Measurements from ENCODE around the gene SLC26A9.
"Not testable (repeated sequence)": the region's sequence is repeated elsewhere in the genome, so short reads cannot be mapped to it uniquely, and the experiment has no call there.

SLC26A9 gene

GRCh38 chr1:205923651-205924459, 19.4 kb downstream of the SLC26A9 start:
- DNase-seq: no peak

DNA sequence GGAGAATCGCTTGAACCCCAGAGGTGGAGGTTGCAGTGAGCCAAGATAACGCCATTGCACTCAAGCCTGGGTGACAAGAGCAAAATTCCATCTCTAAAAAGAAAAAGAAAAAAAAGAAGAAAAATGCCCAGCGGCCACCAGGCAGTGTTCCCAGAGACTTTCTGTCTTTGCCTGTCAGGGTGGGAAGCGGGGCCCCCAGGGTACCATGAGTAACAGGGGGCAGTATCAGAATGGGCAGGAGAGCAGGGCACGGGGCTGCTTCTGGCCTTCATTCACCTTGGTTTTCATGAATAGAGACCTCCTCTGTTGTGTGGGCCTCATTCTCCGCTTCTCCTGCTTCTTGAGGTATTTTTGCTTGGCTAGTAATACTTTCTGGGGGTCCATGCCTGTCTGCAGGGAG, 20.4 kb downstream of the SLC26A9 start:
- DNase-seq: no peak

DNA sequence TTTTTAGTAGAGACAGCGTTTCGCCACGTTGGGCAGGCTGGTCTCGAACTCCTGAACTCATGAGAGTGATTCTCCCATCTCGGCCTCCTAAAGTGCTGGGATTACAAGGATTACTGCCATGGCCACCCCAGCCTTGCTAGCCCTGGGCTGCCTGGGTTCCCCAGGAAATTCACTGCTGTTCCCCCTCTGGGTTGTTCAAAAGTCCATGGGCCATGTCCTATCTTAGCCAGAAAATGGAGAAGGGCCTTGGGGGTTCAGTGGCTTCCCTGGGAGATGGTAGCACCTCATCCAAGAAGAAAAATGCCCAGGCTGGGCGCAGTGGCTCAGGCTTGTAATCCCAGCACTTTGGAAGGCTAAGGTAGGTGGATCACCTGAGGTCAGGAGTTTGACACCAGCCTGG, 20.9 kb downstream of the SLC26A9 start:
- DNase-seq: no peak

GRCh38 chr1:205921570-205921909, 21.7 kb downstream of the SLC26A9 start:
- DNase-seq: no peak

DNA sequence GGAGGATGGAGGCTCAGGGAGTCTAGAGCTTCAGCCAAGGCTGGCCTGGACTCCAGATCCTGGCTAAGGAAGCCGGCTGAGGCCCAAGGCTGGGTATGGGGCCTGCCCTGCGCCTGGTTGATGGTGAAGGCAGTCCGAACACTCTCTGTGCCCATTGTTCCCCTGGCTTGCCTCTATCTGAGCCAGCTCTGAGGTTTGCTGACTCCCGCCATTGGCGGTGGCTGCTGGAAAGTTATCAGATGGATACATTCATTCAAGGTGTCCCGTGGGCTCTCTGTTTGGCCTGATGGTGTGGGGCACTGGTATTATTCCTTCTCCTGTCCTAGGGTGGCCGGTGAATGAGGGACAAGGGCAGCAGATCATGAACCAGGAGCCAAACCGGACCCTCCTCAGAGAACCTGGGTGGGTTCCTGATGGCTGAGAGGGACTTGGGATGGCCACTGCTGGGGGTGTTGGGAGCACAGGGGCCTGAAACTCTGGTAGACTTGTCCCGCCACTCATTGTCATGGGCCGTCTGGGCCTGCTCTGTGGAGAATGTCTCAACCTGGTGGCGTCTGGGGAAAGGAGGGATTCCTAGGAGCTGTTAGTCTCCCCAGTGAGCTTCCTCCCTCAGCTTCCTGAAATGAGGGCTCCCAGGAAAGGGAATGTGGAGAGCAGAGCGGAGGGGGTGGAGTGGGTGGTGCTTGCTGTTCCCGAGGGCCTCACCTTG, 22.2 kb downstream of the SLC26A9 start:
- no peak for DNase-seq

GRCh38 chr1:205920159-205920558, 23.1 kb downstream of the SLC26A9 start:
- no peak for DNase-seq

- DNase-seq: peak; percentile 82
These were observed 24.1 kb downstream of the SLC26A9 start for GRCh38 chr1:205918955-205919746.

GRCh38 chr1:205917466-205918238, 25.6 kb downstream of the SLC26A9 start:
- no peak for DNase-seq

GRCh38 chr1:205916541-205916940, 26.7 kb downstream of the SLC26A9 start:
- no peak for DNase-seq

GRCh38 chr1:205915354-205915990, 27.8 kb downstream of the SLC26A9 start:
- no peak for DNase-seq

DNA sequence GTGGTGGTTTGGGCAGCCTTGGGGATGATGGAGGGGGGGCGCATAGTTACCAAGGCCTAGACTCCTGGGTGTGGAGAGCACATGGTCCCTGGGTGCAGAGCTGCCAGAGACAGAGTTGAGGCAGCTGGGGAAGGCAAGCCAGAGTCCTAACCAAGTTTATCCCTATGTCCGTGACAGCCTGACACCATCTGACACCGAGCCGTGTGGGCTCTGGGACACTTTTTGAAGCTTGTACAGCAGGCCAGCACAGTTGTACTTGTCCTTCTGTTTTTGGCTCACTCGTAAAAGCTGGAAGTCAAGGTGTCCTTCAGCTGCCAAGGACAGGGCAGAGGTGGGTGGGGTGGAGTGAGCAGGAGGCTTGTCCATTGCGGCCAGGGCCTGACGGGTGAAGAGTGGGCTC, 28.5 kb downstream of the SLC26A9 start:
- DNase-seq: no peak

DNA sequence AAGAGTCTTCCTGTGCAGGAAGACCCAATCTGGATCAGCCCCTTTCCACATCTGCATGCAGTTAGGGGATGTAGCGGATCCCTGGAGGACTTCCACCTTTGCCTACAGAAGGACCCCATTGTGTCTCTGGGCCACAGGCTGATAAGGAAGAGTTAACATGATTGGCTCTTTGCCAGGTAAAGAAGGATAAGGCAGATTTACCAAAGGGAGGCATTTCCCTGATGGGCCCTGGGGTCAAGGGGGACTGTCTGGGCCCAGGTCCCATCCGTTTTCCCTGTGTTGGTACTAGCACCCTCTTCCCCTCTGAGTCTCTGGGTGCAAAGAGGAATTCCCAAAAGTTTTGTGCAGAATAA, 29.1 kb downstream of the SLC26A9 start:
- no peak for DNase-seq

- no peak for DNase-seq
These were observed 29.7 kb downstream of the SLC26A9 start for GRCh38 chr1:205913451-205914154.

GRCh38 chr1:205907794-205908193, 35.5 kb downstream of the SLC26A9 start:
- peak; percentile 16 for DNase-seq

GRCh38 chr1:205905095-205905494, 38.2 kb downstream of the SLC26A9 start:
- not testable (repeated sequence) for DNase-seq

GRCh38 chr1:205896351-205896750, 46.9 kb downstream of the SLC26A9 start:
- DNase-seq: no peak

GRCh38 chr1:205894119-205894518, 49.1 kb downstream of the SLC26A9 start:
- not testable (repeated sequence) for DNase-seq

DNA sequence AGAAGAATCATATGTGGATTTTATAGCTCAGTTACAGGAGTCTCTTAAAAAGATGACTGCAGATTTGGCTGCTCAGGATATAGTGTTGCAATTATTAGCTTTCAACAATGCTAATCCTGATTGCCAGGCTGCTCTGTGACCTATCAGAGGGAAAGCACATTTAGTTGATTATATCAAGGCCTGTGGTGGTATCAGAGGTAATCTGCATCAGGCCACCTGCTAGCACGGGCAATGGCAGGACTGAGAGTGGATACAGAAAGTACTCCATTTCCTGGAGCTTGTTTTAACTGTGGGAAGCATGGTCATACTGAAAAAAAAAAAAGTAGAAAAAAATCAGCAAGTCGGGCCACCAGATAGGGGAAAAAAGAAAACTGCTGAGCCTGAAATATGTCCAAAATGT, 51.1 kb downstream of the SLC26A9 start:
- not testable (repeated sequence) for DNase-seq

DNA sequence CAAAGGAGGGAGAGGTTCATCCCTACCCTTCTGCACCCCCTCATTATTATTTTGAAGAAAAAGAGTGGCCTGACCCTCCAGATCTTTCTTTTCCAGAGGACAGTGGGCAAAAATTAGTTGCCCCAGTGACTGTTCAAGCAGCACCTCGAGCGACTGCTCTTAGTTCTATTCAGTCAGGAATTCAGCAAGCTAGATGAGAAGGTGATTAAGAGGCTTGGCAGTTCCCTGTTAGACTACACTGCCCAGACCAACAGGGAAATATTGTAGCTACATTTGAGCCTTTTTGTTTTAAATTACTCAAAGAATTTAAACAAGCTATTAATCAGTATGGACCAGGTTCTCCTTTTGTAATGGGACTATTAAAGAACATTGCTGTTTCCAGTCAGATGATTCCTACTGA, 51.8 kb downstream of the SLC26A9 start:
- DNase-seq: not testable (repeated sequence)

DNA sequence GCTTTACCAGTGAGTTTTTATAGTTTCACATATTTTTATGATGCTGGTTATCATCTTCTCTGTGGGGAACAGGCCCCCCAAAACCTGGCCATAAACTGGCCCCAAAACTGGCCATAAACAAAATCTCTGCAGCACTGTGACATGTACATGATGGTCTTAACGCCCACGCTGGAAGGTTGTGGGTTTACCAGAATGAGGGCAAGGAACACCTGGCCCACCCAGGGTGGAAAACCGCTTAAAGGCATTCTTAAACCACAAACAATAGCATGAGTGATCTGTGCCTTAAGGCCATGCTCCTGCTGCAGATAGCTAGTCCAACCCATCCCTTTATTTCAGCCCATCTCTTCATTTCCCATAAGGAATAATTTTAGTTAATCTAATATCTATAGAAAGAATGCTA, 52.6 kb downstream of the SLC26A9 start:
- DNase-seq: not testable (repeated sequence)

DNA sequence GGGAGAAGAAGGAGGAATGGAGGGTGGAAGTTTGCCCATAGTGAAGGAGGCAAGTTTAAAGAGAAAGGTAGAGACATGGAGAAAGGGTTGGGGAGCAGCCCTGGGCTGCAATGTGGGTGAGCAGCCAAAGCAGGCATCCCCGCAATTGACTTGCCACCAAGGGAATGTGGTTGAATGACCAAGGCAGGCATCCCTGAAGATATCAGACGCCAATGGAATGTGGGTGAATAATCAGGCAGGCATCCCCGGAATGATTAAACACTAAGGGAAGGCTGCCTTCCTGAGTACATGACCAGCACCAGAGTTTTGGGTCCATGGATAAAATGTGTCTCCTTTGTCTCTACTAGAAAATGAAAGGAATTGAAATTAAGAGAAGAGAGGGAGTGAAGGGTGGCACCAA, 53.5 kb downstream of the SLC26A9 start:
- not testable (repeated sequence) for DNase-seq

GRCh38 chr1:205889006-205889405, 54.2 kb downstream of the SLC26A9 start:
- not testable (repeated sequence) for DNase-seq
